Esophagus (tissue), 2 donors: Measurements from ENCODE around the gene UROD. TPM values are rescaled to one million over a fixed set of nuclear protein-coding genes. Genes with fewer than 3 reads are reported as not detected.
A peak's percentile ranks its signal among the peaks of the same experiment; 100 is the strongest.

ENCODE experiments used
- H3K27ac ChIP-seq, 2 donors: one replicate each; pipeline ENCODE4 v1.5.1; 2013; ENCODE audit warnings: low read depth in 2 of 2, mild to moderate bottlenecking in 2 of 2, inconsistent platforms in 1 of 2, low read length in 1 of 2, moderate library complexity in 1 of 2
- H3K27me3 ChIP-seq, 2 donors: one replicate each; pipeline ENCODE4 v1.6.1; 2013; ENCODE audit warnings: low read length in 2 of 2, control low read depth in 1 of 2, mild to moderate bottlenecking in 1 of 2; ENCODE audit not compliant: insufficient read depth in 2 of 2, control insufficient read depth in 1 of 2
- H3K36me3 ChIP-seq, 2 donors: one replicate each; pipeline ENCODE4 v1.6.1; 2013; ENCODE audit warnings: low read length in 1 of 2; ENCODE audit not compliant: control insufficient read depth in 2 of 2, insufficient read depth in 2 of 2
- H3K4me1 ChIP-seq, 2 donors: one replicate each; pipeline ENCODE4 v1.6.1; 2013; ENCODE audit warnings: low read length in 1 of 2; ENCODE audit not compliant: control insufficient read depth in 2 of 2, insufficient read depth in 2 of 2
- H3K4me3 ChIP-seq, 2 donors: one replicate each; pipeline ENCODE4 v1.5.1; 2013; ENCODE audit warnings: low read length in 2 of 2, mild to moderate bottlenecking in 2 of 2, low read depth in 1 of 2, moderate library complexity in 1 of 2
- H3K9me3 ChIP-seq, 2 donors: one replicate each; pipeline ENCODE4 v1.6.1; 2013; ENCODE audit warnings: mild to moderate bottlenecking in 2 of 2, low read depth in 1 of 2, low read length in 1 of 2, moderate library complexity in 1 of 2; ENCODE audit not compliant: control insufficient read depth in 2 of 2, insufficient read depth in 1 of 2
- WGBS, 2 donors: extraction: QIAGEN DNeasy Blood & Tissue Kit; methylation state at CpG; one replicate each; pipeline ENCODE4 v1.1.7; 2013; 5-methylcytosine and 5-hydroxymethylcytosine counted together
- polyA plus RNA-seq, 2 donors: library from polyadenylated mRNA; stranded (reverse); fragments of 200-250 nt; gene quantifications; one replicate each; pipeline ENCODE4 v1.2.3, GENCODE V29; 2013
- donor health status: healthy with polysubstance abuse.
- donor health status: Bipolar disorder and iron deficiency.

UROD gene
- polyA plus RNA-seq, 2 donors = 38.9 to 58.3 TPM

GRCh38 chr1:45007311-45007710 is 4.7 kb upstream of the UROD start:
- no peaks in the 10 kb centered on the region for H3K9me3 ChIP-seq
- no peak overlapping the region for H3K27ac ChIP-seq
- 82 to 84% methylated on average over 11 of the region's 11 CpGs for WGBS, 2 donors
- peaks cover 0 to 15% of the 10 kb centered on the region in 2 donors for H3K4me1 ChIP-seq
- peaks cover 21 to 70% of the 10 kb centered on the region in 2 donors for H3K36me3 ChIP-seq
- H3K4me3 ChIP-seq = no peak overlapping the region
- no peaks in the 10 kb centered on the region for H3K27me3 ChIP-seq

GRCh38 chr1:45008076-45008475 is 4.0 kb upstream of the UROD start:
- Histone ChIP-seq H3K27me3 (no peaks in the 10 kb centered on the region), H3K9me3 (no peaks in the 10 kb centered on the region), H3K27ac (no peak overlapping the region), H3K4me3 (no peak overlapping the region), H3K4me1 (peaks cover 0 to 15% of the 10 kb centered on the region in 2 donors), H3K36me3 (peaks cover 13 to 64% of the 10 kb centered on the region in 2 donors)
- WGBS, 2 donors = 88 to 95% methylated on average over 3 of the region's 3 CpGs

- H3K27me3 ChIP-seq = no peaks in the 10 kb centered on the region
- H3K36me3 ChIP-seq = peaks cover 10 to 59% of the 10 kb centered on the region in 2 donors
- H3K9me3 ChIP-seq = no peaks in the 10 kb centered on the region
- WGBS, 2 donors = 90 to 94% methylated on average over 12 of the region's 12 CpGs
- peaks cover 0 to 15% of the 10 kb centered on the region in 2 donors for H3K4me1 ChIP-seq
- no peak overlapping the region for H3K4me3 ChIP-seq
- H3K27ac ChIP-seq = no peak overlapping the region
Observed at GRCh38 chr1:45008516-45008915, 3.5 kb upstream of the UROD start.

- peaks cover 6 to 53% of the 10 kb centered on the region in 2 donors for H3K36me3 ChIP-seq
- no peaks in the 10 kb centered on the region for H3K27me3 ChIP-seq
- H3K9me3 ChIP-seq = no peaks in the 10 kb centered on the region
- H3K27ac ChIP-seq = no peak overlapping the region
- peaks cover 0 to 15% of the 10 kb centered on the region in 2 donors for H3K4me1 ChIP-seq
- no peak overlapping the region for H3K4me3 ChIP-seq
- 90 to 91% methylated on average over 11 of the region's 11 CpGs for WGBS, 2 donors
Observed at GRCh38 chr1:45009296-45009865, 2.7 kb upstream of the UROD start.

- Histone ChIP-seq H3K36me3 (peaks cover 3 to 45% of the 10 kb centered on the region in 2 donors), H3K9me3 (no peaks in the 10 kb centered on the region), H3K27me3 (no peaks in the 10 kb centered on the region), H3K4me3 (peak overlapping the region; percentile 92 to 95), H3K27ac (peak overlapping the region; percentile 85 to 88), H3K4me1 (peaks cover 0 to 17% of the 10 kb centered on the region in 2 donors)
- 18 to 19% methylated on average over 41 of the region's 41 CpGs for WGBS, 2 donors
Observed at GRCh38 chr1:45009956-45010854, 1.8 kb upstream of the UROD start.

GRCh38 chr1:45010855-45011811 is 921 bp upstream of the UROD start, which contains the start of gene HECTD3:
HECTD3 (minus strand) TSS chr1:45011324; CDS start chr1:45011257, 67 bp downstream.
- 0 to 1% methylated on average over 38 to 62 of the region's 62 CpGs for WGBS, 2 donors
- peak within 1 kb of the TSS; percentile 92 to 95 for H3K4me3 ChIP-seq
- no peaks in the 10 kb centered on the region for H3K9me3 ChIP-seq
- peak within 1 kb of the TSS; percentile 85 to 92 for H3K27ac ChIP-seq
- H3K27me3 ChIP-seq = no peaks in the 10 kb centered on the region
- H3K36me3 ChIP-seq = peaks cover 3 to 37% of the 10 kb centered on the region in 2 donors
- H3K4me1 ChIP-seq = peaks cover 0 to 17% of the 10 kb centered on the region in 2 donors

- H3K27ac ChIP-seq = peak overlapping the region; percentile 70 to 92
- H3K4me1 ChIP-seq = peaks cover 0 to 17% of the 10 kb centered on the region in 2 donors
- no peaks in the 10 kb centered on the region for H3K9me3 ChIP-seq
- H3K4me3 ChIP-seq = peak overlapping the region; percentile 46 to 92
- peaks cover 3 to 23% of the 10 kb centered on the region in 2 donors for H3K36me3 ChIP-seq
- 5 to 7% methylated on average over 21 of the region's 21 CpGs for WGBS, 2 donors
- no peaks in the 10 kb centered on the region for H3K27me3 ChIP-seq
Observed at GRCh38 chr1:45012639-45013278, 705 bp downstream of the UROD start.

GRCh38 chr1:45013551-45014209 is 1.6 kb downstream of the UROD start:
- H3K36me3 ChIP-seq = peaks cover 0 to 14% of the 10 kb centered on the region in 2 donors
- H3K27ac ChIP-seq = no peak overlapping the region
- H3K27me3 ChIP-seq = no peaks in the 10 kb centered on the region
- no peaks in the 10 kb centered on the region for H3K9me3 ChIP-seq
- 82 to 83% methylated on average over 12 of the region's 12 CpGs for WGBS, 2 donors
- no peak overlapping the region for H3K4me3 ChIP-seq
- peaks cover 0 to 17% of the 10 kb centered on the region in 2 donors for H3K4me1 ChIP-seq
